Left forelimb (tissue), 1 donor: ENCODE data around the gene MYOM1.
"Not testable (repeated sequence)": the region's sequence is repeated elsewhere in the genome, so short reads cannot be mapped to it uniquely, and the experiment has no call there.

Experiments
- DNase-seq: peaks from one replicate; pipeline ENCODE4 v3.0.0-alpha.2; 2018; ENCODE audit warnings: low spot score

The MYOM1 gene

GRCh38 chr18:3248658-3249359 is 29.0 kb upstream of the MYOM1 start:
- DNase-seq, result no peak

- DNase-seq, result peak; percentile 77
Measured at GRCh38 chr18:3248062-3248657, 28.4 kb upstream of the MYOM1 start.

DNA sequence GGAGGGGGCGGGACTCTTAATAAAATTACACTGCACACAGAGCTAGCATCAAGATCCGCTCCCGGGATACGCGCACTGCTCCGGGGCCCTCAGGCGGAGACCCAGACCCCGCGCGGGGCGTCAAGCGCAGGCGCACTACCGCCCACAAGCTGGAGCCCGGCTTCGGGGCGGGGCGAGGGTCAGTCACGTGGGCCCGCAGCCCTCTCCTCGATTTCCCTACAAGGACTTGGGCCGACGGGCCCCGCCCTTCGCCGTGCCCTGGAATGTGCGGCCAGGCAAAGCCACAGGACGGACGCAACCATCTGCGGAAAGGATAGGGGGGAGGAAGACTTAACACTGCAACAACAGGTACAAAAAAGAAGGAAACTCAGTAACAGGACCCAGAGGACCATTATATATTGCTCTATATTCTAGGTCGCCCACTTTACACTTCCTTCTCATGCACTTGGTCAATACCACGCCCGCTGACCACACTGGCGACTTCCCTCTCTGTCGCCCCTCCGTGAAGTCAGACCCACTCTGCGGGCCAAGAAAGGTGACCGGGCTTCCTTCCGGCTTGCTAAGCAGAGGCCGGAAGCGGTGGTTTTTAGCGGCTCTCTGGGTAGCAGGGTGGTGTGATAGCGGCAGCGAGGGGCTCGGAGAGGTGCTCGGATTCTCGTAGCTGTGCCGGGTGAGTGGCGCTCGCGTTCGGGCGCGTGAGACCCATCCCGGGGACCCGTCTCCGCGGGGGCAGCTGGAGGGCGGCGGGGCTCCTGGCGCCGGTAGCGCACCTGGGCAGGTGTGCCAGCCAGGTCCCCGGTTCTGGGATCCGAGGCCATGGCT is 27.7 kb upstream of the MYOM1 start, which contains the start of gene MYL12A:
MYL12A (plus strand) TSS at position 562 of the 822 bp plus-strand sequence. CDS start 5,447 bp downstream, outside the sequence.
- DNase-seq, result peak; percentile 98

DNA sequence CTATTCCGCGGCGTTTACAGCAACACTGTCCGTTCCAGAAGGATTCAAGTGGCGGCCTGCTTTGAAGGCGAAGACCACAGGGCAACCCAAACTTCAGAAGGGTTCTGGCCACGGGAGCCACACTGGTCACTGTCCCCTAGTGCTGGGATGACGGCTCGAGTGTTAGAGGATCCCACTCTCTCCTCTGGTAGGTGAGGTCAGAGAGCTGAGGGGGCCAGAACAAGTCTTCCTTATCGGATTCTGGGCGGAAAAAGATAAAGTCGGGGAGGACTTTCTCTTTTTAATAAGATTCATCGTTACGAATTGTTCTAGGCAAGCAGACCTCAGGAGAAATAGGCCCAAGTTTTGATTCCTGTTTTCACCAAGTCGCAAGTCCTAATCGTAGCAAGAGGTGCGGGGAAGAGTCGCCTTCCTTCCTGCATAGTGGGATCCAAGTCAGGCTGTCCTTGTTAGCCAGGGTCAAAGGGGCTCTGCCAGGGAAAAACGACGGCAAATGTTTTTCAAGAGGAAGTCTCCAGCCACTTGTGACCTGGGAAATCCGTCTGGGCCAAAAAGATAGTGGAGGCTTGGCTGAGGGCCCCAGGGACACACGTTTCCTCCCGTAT is 27.0 kb upstream of the MYOM1 start:
- peak; percentile 69 for DNase-seq

DNA sequence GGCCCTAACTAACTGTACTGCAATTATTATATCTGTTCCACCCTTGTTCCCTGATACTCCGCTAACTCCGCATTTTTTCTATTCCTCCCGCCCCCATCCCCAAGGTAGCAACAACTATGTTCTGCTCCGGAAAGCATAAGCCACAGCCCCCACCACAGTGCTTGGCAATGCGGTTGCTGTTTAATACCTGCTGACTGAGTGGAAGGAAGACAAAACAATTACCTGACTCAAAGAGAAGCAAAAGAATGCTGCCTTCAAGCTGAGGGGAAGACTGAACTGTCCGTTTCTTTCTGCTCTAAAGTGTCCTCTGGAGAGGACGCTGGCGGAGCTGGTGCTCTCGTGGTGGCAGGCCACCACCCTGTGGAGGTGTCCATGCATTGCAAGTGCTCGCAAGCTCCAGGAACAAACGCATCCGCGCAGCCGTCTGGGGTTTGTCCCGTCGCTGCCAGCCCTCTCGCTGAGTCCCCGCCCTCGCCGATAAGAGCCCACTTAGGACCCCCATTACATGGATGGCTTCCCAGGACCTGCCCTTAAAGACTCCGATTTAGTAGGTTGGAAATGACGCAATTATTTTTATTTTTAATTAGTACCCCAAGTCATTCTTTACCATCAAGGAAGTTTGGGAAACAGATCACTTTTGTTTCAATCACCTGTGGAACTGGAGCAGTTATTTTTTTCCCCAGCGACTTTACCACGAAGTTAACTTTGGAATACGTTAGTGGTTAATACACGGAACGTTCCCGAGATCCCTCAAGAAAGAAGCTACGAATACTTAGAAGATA is 26.3 kb upstream of the MYOM1 start:
- peak; percentile 89 for DNase-seq

DNA sequence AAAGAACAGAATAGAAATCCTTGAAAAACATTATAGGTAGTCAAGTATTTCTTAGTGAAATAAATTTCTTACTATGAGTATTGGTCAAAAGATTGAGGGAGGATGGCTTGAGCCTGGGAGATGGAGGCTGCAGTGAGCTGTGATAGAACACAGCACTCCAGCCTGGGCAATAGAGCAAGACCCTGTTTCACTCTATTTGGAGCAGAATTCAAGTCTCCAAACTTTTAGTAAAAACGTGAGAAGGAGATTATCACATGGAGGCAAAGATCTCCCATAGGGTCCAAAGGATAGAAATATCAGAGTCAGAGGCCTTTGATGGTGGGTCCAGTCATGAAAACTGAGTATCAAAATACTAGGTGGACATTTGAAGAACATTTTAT is 25.4 kb upstream of the MYOM1 start:
- DNase-seq, result no peak

DNA sequence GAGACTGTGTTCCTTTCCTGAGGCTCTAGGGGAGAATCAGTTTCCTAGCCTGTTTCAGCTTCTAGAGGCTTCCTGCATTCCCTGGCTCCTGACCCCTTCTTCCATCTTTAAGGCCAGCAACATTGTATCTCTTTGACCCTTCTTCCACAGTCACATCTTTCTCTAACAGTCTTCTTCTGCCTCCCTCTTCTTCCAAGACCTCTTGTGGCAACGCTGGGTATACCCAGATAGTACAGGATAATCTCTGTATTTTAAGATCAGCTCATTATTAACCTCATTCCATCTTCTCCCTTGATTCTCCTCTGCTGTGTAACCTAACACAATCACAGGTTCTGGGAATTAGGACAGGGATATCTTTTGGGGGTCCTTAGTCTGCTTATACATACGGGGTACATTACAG is 19.0 kb upstream of the MYOM1 start:
- DNase-seq, result no peak

- DNase-seq, result no peak
Measured at GRCh38 chr18:3236470-3236869, 16.7 kb upstream of the MYOM1 start.

DNA sequence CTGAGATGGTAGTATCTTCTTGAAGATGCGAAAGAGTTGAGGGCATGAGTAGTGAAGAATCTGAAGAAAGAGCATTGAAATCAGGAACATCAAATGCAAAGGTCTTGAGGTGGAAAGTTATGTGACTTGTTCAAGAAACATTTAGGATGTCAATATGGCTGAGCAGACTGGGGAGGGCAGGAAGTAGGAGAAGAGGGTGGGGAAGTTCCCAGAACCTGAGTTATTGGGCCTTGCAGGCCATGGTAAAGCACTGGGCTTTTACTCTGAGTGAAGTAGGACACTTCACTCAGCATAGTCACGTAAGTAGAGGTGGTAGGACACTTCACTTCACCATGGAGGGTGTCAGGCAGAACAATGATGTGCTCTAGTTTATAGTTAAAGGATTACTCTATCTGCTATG is 16.1 kb upstream of the MYOM1 start:
- DNase-seq, result no peak

DNA sequence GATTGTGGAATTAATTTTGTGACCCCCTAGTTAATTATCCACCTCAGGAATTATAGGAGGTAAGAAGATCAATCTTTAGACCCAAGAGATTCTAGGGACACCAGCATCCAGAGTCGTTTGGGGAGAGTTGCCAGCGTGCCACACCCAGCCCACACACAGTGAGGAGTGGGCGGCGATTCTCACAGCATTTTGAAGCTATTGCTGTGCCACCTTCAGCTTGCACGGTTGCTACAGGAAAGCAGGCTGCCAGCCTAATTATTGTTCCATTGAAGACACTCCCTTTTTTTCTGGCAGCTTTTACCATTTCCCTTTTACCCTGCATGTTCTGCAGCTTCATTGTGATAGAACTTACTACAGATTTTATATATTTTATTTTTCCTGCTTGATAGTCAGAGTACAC is 14.7 kb upstream of the MYOM1 start:
- no peak for DNase-seq

DNA sequence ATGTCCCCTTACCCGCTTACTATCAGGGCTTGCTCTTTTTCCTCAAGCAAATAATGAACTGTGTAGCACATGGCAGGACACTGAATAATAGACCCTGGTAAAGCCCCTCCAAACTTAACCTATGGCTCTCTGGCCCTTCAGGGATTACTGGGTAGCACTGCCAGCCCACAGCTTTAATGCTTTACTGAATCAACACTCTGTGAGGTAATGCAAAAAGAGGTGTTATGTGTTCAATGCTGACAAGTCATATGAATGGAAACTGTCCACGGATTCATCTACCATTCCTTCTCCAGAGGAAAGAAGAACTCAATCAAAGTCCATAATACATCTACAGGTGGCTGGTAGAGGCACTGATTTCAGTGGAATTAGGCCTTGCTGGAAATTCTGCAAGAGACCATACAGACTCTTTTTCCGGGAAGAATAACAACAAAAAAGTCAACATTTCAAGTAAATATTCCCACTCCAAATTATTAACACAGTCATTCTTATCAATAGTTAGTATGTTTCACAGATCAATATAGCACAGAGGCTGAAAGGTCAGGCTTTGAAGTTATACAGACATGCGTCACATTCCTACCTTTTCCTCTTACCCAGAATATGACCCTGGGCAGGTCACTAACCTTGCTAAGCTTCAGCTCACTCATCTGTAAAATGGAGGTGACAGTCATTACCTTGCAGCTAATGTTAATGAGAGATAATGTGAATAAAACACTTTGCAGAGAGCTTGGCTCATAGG is 13.8 kb upstream of the MYOM1 start:
- DNase-seq, result no peak

- no peak for DNase-seq
Measured at GRCh38 chr18:3233004-3233403, 13.2 kb upstream of the MYOM1 start.

DNA sequence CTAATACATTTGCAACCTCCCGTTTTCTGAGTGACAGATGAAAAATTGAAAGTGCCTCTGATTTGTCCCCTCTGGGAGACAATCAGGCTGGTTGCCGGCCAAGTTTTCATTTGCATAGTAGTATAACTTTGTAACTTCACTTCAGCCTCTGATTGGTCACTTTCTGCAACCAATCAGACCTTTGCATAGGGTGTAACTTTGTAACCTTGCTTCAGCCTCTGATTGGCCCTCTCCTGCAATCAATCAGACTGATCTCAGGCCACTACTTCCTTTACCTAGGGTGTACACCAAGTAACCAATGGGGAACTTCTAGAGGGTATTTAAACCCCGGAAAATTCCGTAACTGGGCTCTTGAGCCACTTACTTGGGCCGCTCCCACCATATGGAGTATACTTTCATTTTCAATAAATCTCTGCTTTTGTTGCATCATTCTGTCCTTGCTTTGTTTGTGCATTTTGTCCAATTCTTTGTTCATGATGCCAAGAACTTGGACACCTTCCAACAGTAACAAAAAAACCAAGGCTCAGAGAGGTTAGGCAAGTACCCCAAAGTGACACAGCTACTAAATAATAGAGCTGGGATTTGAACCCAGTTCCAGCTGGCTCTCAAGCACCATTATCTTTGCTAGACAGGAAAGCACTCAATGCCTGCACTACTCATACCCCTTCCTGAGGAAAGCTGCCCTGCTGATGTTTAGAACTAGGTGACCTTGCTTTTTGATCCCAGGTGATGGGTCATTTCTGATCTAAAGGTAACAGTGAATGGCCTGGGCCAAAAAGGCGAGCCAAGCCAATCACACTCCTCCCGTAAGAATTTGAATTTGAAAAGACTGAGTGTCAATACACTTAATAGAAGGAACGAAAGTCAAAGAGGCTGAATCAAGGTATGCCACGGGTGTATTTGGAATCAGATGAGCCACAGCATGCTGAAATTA is 10.9 kb upstream of the MYOM1 start:
- no peak for DNase-seq

DNA sequence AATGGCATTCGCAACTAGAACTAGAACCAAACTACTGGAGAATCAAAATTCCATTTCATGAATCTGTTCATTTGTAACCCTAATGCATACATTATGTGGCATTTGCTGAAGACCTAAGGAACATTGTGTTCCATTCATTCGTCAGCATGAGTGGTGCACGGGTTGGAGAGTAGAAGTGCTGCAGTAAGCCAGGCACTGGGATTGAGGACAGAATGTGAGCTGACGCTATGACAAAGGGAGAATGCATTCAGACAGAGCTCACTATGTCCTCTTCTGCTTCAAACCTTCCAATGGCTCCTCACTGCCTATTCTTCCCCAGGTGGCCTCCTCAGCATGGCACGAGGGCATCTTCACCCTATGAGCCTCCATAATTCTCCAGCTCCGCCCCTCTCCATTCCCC is 6.3 kb upstream of the MYOM1 start:
- no peak for DNase-seq

DNA sequence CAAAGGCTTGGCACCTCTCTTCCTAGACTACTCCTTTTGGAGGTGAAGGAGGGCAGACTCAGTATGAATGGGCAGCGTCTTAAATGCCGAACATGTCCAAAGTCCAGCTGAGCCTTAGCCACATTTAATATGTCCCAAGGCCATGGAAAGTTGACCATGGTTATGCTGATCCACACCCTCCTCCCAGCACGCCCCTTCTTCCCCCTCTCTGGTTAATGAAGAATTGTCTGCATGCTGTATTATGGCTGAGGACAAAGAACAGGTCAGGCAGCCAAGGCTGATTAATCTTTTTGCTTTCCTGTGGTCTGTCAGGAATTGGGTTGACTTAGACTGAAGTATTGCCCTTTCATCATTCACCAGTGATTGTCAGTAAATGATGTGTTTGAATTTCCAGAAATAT is 5.8 kb upstream of the MYOM1 start:
- DNase-seq, result no peak

- no peak for DNase-seq
Measured at GRCh38 chr18:3224223-3224622, 4.5 kb upstream of the MYOM1 start.

- DNase-seq, result no peak
Measured at GRCh38 chr18:3223356-3223755, 3.6 kb upstream of the MYOM1 start.

DNA sequence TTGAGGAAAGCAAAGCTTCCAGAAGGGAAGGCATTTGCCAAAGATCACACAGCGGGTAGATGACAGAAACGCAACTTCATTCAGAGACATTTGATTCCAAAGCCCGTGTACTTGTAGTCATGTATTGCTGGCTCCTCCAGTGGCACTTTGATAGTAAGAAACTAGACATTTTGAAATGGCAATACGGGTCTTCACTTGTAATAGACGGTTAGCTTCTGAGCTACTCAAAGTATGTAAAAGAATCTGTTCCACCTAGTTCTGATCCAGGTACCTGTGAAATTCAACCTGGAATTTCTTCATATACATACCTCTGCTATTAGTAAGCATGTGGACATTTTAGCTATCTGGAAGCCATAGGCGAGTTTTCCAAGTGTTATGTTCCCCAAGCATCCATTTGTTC is 1.7 kb upstream of the MYOM1 start:
- no peak for DNase-seq

DNA sequence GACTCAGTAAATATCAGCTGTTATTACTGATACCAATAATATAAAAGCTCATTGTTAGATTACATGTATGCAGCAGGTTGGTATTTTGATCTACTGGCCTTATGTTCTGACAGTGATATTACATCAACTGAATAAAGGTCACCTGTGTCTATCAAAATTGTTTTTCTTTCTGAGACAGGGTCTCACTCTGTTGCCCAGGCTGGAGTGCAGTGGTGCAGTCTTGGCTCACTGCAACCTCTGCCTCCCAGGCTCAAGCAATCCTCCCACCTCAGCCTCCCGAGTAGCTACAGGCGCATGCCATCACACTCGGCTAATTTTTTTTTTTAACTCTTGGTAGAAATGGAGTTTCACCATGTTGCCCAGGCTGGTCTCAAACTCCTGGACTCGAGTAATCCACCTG is 1.1 kb upstream of the MYOM1 start:
- not testable (repeated sequence) for DNase-seq

DNA sequence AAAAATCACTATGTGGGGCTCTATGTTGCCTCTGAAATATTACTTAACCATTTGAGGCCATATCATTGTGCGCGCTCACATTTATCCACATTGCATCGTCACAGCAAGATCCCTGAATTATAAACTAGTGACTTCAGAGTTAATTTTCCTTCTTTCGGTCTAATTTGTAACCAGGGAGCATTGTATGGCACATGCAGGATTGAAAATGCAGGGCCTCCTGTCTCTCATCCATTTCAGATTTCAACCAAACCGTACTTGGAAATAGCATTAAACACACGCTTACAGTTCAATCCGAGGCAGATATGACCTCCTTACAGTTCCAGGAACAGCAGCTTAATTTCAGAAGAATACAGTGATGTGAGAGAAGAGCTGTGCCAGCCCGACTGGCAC is 532 bp downstream of the MYOM1 start:
- no peak for DNase-seq
